Lung (tissue), 12 donors: Measurements from ENCODE around the gene EYS. TPM values are rescaled to one million over a fixed set of nuclear protein-coding genes. Genes with fewer than 3 reads are reported as not detected.

Experiments
- ATAC-seq: fragments of 200-7000 bp; cut with Tn5 transposase; one replicate; pipeline ENCODE4 v1.9.1; 2020; ENCODE audit warnings: moderate number of reproducible peaks; ENCODE audit not compliant: insufficient read depth, low FRiP score
- DNase-seq, 3 donors: peaks; one replicate each; pipeline ENCODE4 v3.0.0-alpha.2; 2013 to 2017
- H3K27ac ChIP-seq, 2 donors: one replicate each; pipeline ENCODE4 v1.5.1; 2013; ENCODE audit warnings: mild to moderate bottlenecking in 2 of 2, moderate library complexity in 2 of 2, control low read depth in 1 of 2, inconsistent platforms in 1 of 2, low read depth in 1 of 2, low read length in 1 of 2
- H3K27me3 ChIP-seq, 3 donors: one replicate each; pipeline ENCODE4 v1.5.1; 2013; ENCODE audit warnings: low read length in 2 of 3; ENCODE audit not compliant: control insufficient read depth in 3 of 3, insufficient read depth in 3 of 3
- H3K36me3 ChIP-seq, 4 donors: one replicate each; pipeline ENCODE4 v1.5.1; 2013; ENCODE audit warnings: low read length in 4 of 4, mild to moderate bottlenecking in 1 of 4, moderate library complexity in 1 of 4; ENCODE audit not compliant: control insufficient read depth in 4 of 4, insufficient read depth in 4 of 4
- H3K4me1 ChIP-seq, 5 donors: one replicate each; pipeline ENCODE4 v1.5.1; 2013; ENCODE audit warnings: low read length in 5 of 5, mild to moderate bottlenecking in 2 of 5, moderate library complexity in 1 of 5; ENCODE audit not compliant: control insufficient read depth in 5 of 5, insufficient read depth in 5 of 5
- H3K4me3 ChIP-seq: one replicate; pipeline ENCODE4 v1.5.1; 2013; ENCODE audit warnings: mild to moderate bottlenecking, control low read depth, moderate library complexity
- H3K9ac ChIP-seq, 2 donors: one replicate each; pipeline ENCODE4 v1.5.1; 2013; ENCODE audit warnings: low read length in 2 of 2, control low read depth in 1 of 2; ENCODE audit not compliant: insufficient read depth in 1 of 2
- H3K9me3 ChIP-seq, 4 donors: one replicate each; pipeline ENCODE4 v1.5.1; 2013; ENCODE audit warnings: low read length in 3 of 4, mild to moderate bottlenecking in 1 of 4, moderate library complexity in 1 of 4; ENCODE audit not compliant: control insufficient read depth in 4 of 4, insufficient read depth in 3 of 4
- WGBS, 2 donors: extraction: QIAGEN DNeasy Blood & Tissue Kit; methylation state at CpG; one replicate each; pipeline ENCODE4 v1.1.7; 2013; 5-methylcytosine and 5-hydroxymethylcytosine counted together
- polyA plus RNA-seq, 2 donors: library from polyadenylated mRNA; stranded (reverse); fragments of 200-250 nt; gene quantifications; one replicate each; pipeline ENCODE4 v1.2.1, GENCODE V29; 2013
- total RNA-seq, 2 donors: library from RNA; depleted of rRNA in 1 of 2; stranded (reverse); fragments of >200 nt in 1 of 2; gene quantifications; one replicate each; pipeline ENCODE4 v1.2.1, GENCODE V29; 2014 to 2021
- TF ChIP-seq, protein P1 (sequence below): IDR thresholded peaks from 2 replicates; pipeline ENCODE4 v1.5.1; 2012; ENCODE audit warnings: mild to moderate bottlenecking; ENCODE audit errors: control extremely low read depth, extremely low read depth
- donor health status: control.
- donor health status: control.
- donor health status: Bipolar disorder and iron deficiency.
- donor health status: healthy.
- donor health status: DM: yes; HTN: yes; CAD: no.

The EYS gene
- total and polyA plus RNA-seq, 4 donors: 0.06 to 0.34 (median 0.12) TPM

DNA sequence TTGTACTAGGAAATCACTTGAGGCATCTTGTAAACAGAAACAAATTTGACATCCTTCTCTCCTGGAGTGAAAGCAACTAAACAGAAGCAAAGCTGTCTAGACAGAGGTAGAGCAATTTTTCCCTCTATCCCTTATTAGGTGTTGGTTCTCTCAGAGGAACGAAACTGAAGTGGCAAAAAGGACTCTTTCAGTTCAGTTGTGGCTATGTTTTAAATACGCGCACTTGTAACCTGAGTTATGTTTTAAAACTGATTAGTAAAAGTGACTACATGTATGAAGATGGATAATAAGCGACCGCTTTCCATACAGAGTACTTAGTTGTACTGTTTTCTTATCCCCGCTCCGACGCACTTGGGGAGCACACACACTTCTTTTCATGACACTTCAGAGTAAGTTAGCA lies 1520.4 kb downstream of the EYS start:
- H3K36me3 ChIP-seq: no peaks in the 10 kb centered on the region
- peak in 1 of 3 donors; percentile 64 for DNase-seq
- no peak for ATAC-seq
- TF ChIP-seq, protein P1, sequence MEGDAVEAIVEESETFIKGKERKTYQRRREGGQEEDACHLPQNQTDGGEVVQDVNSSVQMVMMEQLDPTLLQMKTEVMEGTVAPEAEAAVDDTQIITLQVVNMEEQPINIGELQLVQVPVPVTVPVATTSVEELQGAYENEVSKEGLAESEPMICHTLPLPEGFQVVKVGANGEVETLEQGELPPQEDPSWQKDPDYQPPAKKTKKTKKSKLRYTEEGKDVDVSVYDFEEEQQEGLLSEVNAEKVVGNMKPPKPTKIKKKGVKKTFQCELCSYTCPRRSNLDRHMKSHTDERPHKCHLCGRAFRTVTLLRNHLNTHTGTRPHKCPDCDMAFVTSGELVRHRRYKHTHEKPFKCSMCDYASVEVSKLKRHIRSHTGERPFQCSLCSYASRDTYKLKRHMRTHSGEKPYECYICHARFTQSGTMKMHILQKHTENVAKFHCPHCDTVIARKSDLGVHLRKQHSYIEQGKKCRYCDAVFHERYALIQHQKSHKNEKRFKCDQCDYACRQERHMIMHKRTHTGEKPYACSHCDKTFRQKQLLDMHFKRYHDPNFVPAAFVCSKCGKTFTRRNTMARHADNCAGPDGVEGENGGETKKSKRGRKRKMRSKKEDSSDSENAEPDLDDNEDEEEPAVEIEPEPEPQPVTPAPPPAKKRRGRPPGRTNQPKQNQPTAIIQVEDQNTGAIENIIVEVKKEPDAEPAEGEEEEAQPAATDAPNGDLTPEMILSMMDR: no peak
- H3K9me3 ChIP-seq: no peaks in the 10 kb centered on the region
- H3K27me3 ChIP-seq: no peaks in the 10 kb centered on the region
- no peak overlapping the region for H3K4me3 ChIP-seq
- WGBS, 2 donors: 61 to 81% methylated on average over 8 of the region's 8 CpGs
- H3K4me1 ChIP-seq: peaks cover 0 to 24% (median 0%) of the 10 kb centered on the region in 5 donors
- H3K27ac ChIP-seq: no peak overlapping the region
- no peak overlapping the region for H3K9ac ChIP-seq

DNA sequence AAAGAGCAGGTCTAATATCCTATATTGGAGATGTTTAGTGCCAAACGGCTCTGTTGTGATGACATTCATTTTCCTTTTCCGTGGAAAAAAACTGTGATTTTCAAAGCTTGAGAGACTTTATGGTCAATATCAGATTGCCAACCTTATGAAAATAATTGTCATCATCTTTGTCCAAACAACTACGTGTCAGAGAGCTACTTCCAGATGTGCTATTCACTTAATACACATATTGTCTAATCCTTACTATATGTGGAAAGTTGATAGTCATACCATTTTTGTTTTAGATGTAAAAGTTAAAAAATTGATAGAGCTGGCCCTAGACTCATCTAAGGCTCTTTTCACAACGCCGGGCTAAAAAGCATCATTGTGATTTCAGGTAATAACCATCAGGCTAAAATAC lies 1521.4 kb downstream of the EYS start:
- WGBS, 2 donors: 79 to 86% methylated on average over 5 of the region's 5 CpGs
- Histone ChIP-seq H3K4me1 (peaks cover 0 to 24% (median 0%) of the 10 kb centered on the region in 5 donors), H3K9ac (no peak overlapping the region), H3K4me3 (no peak overlapping the region), H3K27me3 (no peaks in the 10 kb centered on the region), H3K27ac (no peak overlapping the region), H3K9me3 (no peaks in the 10 kb centered on the region), H3K36me3 (no peaks in the 10 kb centered on the region)
- peak in 2 of 3 donors; percentile 79 to 87 for DNase-seq
- TF ChIP-seq, protein P1: no peak
- no peak for ATAC-seq

DNA sequence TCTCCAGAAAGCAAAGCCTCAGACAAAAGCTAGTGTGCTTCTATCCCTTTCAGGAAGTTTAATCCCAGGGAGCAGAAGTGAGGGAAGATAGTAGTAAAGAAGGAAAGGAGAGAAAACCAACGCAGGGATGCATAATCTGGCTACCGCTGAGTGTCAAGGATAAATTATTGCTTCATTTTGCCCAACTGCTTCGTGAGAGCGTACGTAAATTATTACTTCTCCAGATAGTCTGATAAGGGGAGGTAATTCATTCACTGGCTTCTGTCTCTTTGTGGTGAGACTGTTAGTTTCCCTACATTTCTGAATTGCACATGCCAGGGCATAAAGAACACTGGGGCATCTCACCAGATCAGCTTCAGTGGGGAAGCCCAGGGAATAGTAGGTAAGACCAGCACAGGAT lies 1531.7 kb downstream of the EYS start:
- TF ChIP-seq, protein P1: no peak
- DNase-seq: no peak
- Histone ChIP-seq H3K4me1 (peaks cover 0 to 7% (median 0%) of the 10 kb centered on the region in 5 donors), H3K27me3 (no peaks in the 10 kb centered on the region), H3K9me3 (no peaks in the 10 kb centered on the region), H3K9ac (no peak overlapping the region), H3K4me3 (no peak overlapping the region), H3K27ac (no peak overlapping the region), H3K36me3 (no peaks in the 10 kb centered on the region)
- 44 to 58% methylated on average over 5 of the region's 5 CpGs for WGBS, 2 donors
- ATAC-seq: no peak

DNA sequence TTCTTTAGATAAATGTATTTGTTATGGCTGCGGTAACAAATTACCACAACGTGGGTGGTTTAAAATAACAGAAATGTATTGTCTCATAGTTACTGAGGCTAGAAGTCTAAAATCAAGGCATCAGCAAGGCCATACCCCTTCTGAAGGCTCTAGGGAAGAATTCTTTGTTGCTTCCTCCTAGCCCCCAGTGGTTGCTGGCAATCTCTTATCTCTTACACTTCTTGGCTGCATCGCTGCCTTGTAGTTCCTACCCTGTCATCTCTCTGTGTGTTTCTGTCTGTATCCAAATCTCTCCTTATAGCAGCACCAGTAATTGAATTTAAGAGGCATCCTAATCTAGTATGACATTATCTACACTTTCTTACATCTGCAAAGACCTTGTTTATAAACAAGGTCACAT lies 1536.7 kb downstream of the EYS start:
- H3K4me1 ChIP-seq: peaks cover 0 to 11% (median 0%) of the 10 kb centered on the region in 5 donors
- no peaks in the 10 kb centered on the region for H3K9me3 ChIP-seq
- ATAC-seq (no peak), DNase-seq (peak; percentile 48 to 71 (median 69))
- no peak overlapping the region for H3K9ac ChIP-seq
- no peaks in the 10 kb centered on the region for H3K27me3 ChIP-seq
- no peak overlapping the region for H3K4me3 ChIP-seq
- no peaks in the 10 kb centered on the region for H3K36me3 ChIP-seq
- 57 to 69% methylated on average over 3 of the region's 3 CpGs for WGBS, 2 donors
- TF ChIP-seq, protein P1: no peak
- H3K27ac ChIP-seq: no peak overlapping the region
